ENCODE results near the gene PRDM13.

The PRDM13 gene

DNA sequence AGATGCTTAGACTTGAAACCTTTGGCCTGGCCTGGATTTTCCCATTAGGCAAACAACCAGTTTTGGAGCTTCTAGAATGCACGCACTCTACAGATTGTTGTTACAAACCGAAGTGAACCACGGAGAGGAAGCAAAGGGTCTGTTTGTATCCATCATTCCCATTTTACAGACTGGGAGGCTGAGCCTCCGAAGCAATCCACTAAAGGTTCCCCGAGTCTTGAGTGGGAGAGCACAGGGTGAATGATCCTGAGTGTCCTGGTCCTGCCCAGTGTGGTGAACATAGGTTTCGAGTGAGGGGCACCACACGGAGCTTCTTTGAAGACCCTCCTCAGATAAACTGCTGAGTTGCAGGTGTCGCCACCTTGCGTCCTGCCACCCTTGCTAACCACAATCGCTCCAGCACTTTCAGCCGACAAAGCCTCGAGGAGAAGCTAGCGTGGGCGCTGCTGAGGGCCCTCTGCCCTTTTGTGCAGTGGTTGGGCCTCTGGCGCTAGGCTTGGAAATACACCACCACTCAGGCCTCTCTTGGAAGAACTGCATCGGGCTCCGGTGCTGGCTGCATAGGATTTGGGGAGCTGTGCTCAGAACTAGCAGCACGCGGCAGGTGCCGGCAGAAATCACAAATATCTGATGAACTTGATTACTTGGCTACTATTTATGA lies 1.4 kb upstream of the PRDM13 start:
- Histone ChIP-seq H3K4me3 (ENCODE audit: low read depth in 1 of 2, low read length in 2 of 2) (no peak overlapping the region), H3K36me3 (ENCODE audit: control insufficient read depth in 1 of 2, insufficient read depth in 2 of 2, low read length in 2 of 2) (no peaks in the 10 kb centered on the region), H3K27me3 (ENCODE audit: low read depth, low read length) (peaks cover 81% of the 10 kb centered on the region), H3K9me3 (ENCODE audit: control insufficient read depth in 1 of 2, low read length in 2 of 2) (no peaks in the 10 kb centered on the region), H3K27ac (ENCODE audit: low read length) (no peak overlapping the region), H3K4me1 (ENCODE audit: control insufficient read depth in 1 of 2, insufficient read depth in 2 of 2, low read length in 2 of 2) (peaks cover 10 to 48% of the 10 kb centered on the region in 2 donors)

DNA sequence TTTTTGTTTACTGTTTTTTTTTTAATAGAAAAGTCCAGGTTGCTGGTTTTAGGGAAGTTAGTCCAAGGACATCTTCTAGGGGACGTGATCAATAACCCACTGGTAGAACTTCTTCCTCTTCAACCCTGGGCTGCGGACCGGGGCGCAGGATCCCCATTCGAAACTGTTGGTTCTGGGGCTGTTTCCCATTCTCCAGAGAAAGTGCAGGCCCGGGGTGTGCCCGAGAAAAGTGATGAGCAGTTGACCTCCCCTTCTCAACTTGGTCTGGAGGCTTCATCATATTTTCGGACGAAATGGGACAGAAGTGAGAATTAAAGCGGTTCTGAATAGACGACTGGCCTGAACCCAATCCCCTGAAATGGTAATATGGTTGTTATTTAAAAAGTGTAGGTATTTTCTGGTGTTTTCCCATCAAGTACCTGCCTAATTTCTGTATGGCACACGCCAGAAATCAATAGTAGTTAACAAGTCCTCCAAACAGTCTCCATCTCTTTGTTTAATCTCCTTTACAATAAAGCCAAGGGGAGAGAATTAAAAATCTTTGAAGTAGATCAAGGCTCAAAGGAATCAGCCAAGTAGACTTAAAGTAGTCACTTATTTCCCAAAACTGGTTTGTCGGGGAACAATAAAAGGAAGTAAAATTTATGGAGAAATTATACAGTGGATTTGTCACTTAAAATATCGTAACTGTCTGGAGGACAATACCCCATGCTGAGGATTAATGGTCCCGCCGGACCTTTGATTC lies 550 bp upstream of the PRDM13 start:
- H3K9me3 ChIP-seq (ENCODE audit: control insufficient read depth in 1 of 2, low read length in 2 of 2) = no peaks in the 10 kb centered on the region
- H3K4me1 ChIP-seq (ENCODE audit: control insufficient read depth in 1 of 2, insufficient read depth in 2 of 2, low read length in 2 of 2) = peaks cover 10 to 48% of the 10 kb centered on the region in 2 donors
- H3K36me3 ChIP-seq (ENCODE audit: control insufficient read depth in 1 of 2, insufficient read depth in 2 of 2, low read length in 2 of 2) = no peaks in the 10 kb centered on the region
- no peak overlapping the region for H3K27ac ChIP-seq (ENCODE audit: low read length)
- no peak overlapping the region for H3K4me3 ChIP-seq (ENCODE audit: low read depth in 1 of 2, low read length in 2 of 2)
- H3K27me3 ChIP-seq (ENCODE audit: low read depth, low read length) = peaks cover 89% of the 10 kb centered on the region

DNA sequence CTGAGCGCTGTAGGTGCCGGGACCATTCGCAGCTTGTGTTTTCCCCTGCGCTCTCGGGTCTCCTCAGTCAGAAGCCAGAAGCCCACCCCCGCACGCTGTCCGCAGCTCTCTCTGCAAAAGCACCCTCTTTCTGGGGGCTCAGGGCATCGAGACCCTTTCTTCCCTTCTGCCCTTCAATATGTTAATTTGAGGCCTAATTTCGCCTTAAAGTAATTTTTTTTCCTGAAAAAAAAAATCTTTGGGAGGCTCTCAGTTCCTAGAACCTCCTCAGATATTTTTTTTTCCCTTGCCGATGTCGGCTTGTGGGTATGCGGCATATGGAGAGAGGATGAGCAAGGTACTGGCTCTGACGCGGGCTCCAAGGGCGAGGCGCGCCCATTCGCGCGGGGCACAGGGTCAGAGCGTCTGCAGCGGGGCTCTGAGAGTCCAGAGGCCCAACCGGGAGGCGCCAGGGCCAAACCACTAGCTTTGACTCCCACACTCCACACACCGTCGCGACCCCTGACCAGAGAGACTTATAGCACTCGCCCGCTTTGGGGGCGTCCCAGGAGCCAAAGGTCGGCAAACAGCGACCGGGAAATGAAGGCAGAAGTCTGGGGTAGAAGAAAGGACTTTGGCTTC lies 893 bp downstream of the PRDM13 start:
- Histone ChIP-seq H3K27ac (ENCODE audit: low read length) (no peak overlapping the region), H3K27me3 (ENCODE audit: low read depth, low read length) (peaks cover 89% of the 10 kb centered on the region), H3K9me3 (ENCODE audit: control insufficient read depth in 1 of 2, low read length in 2 of 2) (no peaks in the 10 kb centered on the region), H3K4me1 (ENCODE audit: control insufficient read depth in 1 of 2, insufficient read depth in 2 of 2, low read length in 2 of 2) (peaks cover 10 to 46% of the 10 kb centered on the region in 2 donors), H3K4me3 (ENCODE audit: low read depth in 1 of 2, low read length in 2 of 2) (no peak overlapping the region), H3K36me3 (ENCODE audit: control insufficient read depth in 1 of 2, insufficient read depth in 2 of 2, low read length in 2 of 2) (no peaks in the 10 kb centered on the region)

DNA sequence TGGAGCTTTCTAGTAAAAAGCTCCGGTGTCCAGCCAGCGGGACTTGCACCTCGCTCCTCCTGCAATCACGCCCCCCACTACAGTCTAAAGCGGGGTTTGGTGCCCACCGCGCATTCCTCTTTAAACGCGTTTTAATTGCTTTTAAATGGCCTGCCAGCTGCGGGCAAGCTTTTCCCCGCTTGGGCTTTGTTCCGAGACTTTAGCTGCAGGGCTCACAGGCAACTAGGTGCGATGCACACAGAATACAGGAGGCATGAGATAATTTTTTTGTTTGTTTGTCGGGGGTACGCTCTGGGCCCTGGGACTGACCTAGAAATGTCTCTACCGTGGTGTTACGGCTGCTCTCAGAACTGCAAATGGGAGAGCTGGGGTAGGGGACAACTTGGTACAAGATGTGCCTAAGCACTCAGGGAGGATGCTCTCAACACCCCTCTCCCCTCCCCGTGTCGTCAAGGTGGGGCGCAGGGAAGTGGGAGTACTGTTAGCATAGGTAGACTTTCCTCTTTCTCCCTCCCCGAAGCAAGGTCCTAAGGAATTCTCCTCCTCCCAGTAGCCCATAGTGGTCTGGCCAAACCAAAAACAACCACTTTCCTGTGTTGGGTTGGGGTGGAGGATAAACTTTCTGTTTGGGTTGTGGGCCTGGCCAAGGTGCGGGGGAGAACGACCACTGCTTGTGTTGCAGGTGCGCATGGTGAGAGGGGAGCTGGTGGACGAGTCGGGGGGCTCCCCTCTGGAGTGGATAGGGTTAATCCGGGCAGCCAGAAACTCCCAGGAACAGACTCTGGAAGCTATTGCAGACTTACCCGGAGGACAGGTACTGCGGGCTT lies 1.6 kb downstream of the PRDM13 start:
- Histone ChIP-seq H3K27ac (ENCODE audit: low read length) (no peak overlapping the region), H3K4me1 (ENCODE audit: control insufficient read depth in 1 of 2, insufficient read depth in 2 of 2, low read length in 2 of 2) (peaks cover 10 to 43% of the 10 kb centered on the region in 2 donors), H3K27me3 (ENCODE audit: low read depth, low read length) (peaks cover 91% of the 10 kb centered on the region), H3K9me3 (ENCODE audit: control insufficient read depth in 1 of 2, low read length in 2 of 2) (no peaks in the 10 kb centered on the region), H3K36me3 (ENCODE audit: control insufficient read depth in 1 of 2, insufficient read depth in 2 of 2, low read length in 2 of 2) (no peaks in the 10 kb centered on the region), H3K4me3 (ENCODE audit: low read depth in 1 of 2, low read length in 2 of 2) (no peak overlapping the region)

DNA sequence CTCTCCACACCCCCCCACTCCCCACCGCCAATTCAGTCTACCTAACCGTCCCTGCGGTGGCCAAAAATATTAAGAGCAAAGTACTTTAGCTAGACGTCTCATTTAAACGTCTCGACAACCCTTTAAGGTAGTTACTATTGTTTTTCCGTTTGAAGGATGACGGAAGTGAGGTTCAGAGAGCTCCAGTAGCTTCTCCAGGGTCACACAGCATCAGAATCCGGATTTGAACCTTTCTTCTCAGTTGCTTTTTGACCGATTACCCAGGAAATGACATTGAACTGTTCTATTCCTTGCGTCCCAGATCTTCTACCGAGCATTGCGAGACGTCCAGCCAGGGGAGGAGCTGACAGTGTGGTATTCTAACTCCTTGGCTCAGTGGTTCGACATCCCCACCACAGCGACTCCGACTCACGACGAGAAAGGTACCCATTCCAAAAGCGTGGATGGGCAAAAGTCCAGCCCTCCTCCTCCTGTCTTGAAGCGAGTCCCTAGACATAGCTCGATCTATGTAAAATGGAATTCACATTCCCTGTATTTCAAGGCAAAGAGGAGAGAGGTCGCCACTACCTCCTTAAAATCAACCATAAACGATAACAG lies 2.4 kb downstream of the PRDM13 start:
- Histone ChIP-seq H3K4me3 (ENCODE audit: low read depth in 1 of 2, low read length in 2 of 2) (no peak overlapping the region), H3K4me1 (ENCODE audit: control insufficient read depth in 1 of 2, insufficient read depth in 2 of 2, low read length in 2 of 2) (peaks cover 10 to 43% of the 10 kb centered on the region in 2 donors), H3K27me3 (ENCODE audit: low read depth, low read length) (peaks cover 87% of the 10 kb centered on the region), H3K36me3 (ENCODE audit: control insufficient read depth in 1 of 2, insufficient read depth in 2 of 2, low read length in 2 of 2) (no peaks in the 10 kb centered on the region), H3K9me3 (ENCODE audit: control insufficient read depth in 1 of 2, low read length in 2 of 2) (no peaks in the 10 kb centered on the region), H3K27ac (ENCODE audit: low read length) (no peak overlapping the region)

DNA sequence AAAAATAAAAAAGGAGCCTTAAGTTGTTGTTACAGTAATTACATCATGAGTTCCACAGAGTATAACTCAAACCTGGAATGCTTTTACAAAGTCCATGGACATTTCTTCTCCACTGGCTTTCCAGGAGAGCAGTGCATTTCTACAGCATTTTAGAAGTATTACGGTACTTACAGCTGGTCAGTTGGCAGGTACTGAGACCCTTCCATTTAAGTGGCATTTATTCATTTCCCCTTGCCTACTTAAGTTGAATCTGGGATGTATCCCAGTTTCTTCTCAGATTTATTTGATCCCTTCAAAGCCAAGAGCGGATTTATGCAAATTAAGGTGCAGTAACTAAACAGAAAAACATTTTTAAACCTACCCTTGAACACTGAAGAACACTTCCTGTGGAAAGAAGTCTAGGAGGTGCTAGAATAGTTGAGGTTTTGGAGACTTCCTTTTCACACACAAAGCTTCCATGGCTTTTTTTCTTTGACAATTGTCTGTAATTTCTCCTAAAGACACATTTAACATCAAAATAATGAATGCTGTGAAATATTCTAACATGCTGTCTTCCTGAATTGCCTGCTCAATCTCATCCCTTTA lies 3.4 kb downstream of the PRDM13 start:
- Histone ChIP-seq H3K36me3 (ENCODE audit: control insufficient read depth in 1 of 2, insufficient read depth in 2 of 2, low read length in 2 of 2) (no peaks in the 10 kb centered on the region), H3K4me1 (ENCODE audit: control insufficient read depth in 1 of 2, insufficient read depth in 2 of 2, low read length in 2 of 2) (peaks cover 2 to 44% of the 10 kb centered on the region in 2 donors), H3K27me3 (ENCODE audit: low read depth, low read length) (peaks cover 87% of the 10 kb centered on the region), H3K27ac (ENCODE audit: low read length) (no peak overlapping the region), H3K9me3 (ENCODE audit: control insufficient read depth in 1 of 2, low read length in 2 of 2) (no peaks in the 10 kb centered on the region), H3K4me3 (ENCODE audit: low read depth in 1 of 2, low read length in 2 of 2) (no peak overlapping the region)

DNA sequence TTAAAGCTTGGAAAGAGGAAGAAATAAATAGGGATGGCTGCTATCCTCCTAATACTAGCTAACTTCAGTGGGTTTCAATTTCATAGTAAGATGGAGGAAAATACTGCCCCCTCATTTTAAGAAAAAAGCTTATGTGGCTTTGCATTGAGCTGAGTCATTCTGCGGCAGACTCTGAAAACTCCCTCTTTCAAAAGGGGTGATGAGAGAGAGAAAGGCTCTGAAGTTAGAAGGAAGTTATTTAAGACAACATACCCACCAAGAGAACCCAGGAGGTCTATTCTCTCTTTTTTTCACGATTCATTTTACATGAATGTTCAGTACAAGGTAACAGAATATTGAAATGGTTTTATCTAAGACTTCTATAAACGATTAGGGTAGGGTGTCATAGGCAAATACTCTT lies 4.5 kb downstream of the PRDM13 start:
- Histone ChIP-seq H3K27me3 (ENCODE audit: low read depth, low read length) (peaks cover 79% of the 10 kb centered on the region), H3K27ac (ENCODE audit: low read length) (no peak overlapping the region), H3K36me3 (ENCODE audit: control insufficient read depth in 1 of 2, insufficient read depth in 2 of 2, low read length in 2 of 2) (no peaks in the 10 kb centered on the region), H3K9me3 (ENCODE audit: control insufficient read depth in 1 of 2, low read length in 2 of 2) (no peaks in the 10 kb centered on the region), H3K4me1 (ENCODE audit: control insufficient read depth in 1 of 2, insufficient read depth in 2 of 2, low read length in 2 of 2) (peaks cover 0 to 40% of the 10 kb centered on the region in 2 donors), H3K4me3 (ENCODE audit: low read depth in 1 of 2, low read length in 2 of 2) (no peak overlapping the region)

DNA sequence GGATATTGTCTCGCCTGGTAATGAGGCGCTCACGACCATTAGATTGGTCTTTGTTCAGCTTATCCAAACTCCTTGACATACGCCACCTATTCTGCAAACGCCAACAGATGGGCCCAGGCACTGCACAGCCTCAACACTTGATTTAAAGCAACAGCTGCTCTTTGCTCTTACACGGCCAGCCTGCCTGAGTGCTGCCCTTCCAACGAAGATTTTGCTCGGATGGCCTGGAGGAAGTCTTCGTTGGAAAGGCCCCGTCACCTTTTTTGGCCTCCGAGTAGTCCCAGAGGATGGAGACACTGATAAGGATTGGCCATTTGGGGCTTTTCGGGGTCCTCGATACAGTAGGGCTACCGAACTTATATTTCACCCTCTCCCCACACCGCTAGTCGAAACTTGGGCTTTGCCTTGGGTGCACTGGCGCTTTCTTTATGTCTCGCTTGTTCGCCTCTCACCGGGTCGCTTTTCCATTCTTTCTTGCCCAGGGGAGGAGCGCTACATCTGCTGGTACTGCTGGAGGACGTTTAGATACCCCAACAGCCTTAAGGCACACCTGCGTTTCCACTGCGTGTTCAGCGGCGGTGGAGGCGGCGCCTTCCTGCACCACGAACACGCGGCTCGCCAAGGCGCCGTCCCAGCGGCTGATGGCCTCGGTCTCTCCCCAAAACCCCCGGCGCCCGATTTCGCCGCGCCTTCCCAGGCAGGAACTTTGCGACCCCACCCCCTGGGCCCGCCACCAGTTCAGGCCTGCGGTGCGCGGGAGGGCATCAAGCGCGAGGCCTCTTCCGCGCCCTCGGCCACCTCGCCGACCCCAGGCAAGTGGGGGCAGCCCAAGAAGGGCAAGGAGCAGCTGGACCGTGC lies 6.1 kb downstream of the PRDM13 start:
- Histone ChIP-seq H3K9me3 (ENCODE audit: control insufficient read depth in 1 of 2, low read length in 2 of 2) (no peaks in the 10 kb centered on the region), H3K4me3 (ENCODE audit: low read depth in 1 of 2, low read length in 2 of 2) (peak overlapping the region in 1 of 2 donors; percentile 65), H3K4me1 (ENCODE audit: control insufficient read depth in 1 of 2, insufficient read depth in 2 of 2, low read length in 2 of 2) (peaks cover 0 to 31% of the 10 kb centered on the region in 2 donors), H3K27ac (ENCODE audit: low read length) (no peak overlapping the region), H3K36me3 (ENCODE audit: control insufficient read depth in 1 of 2, insufficient read depth in 2 of 2, low read length in 2 of 2) (no peaks in the 10 kb centered on the region), H3K27me3 (ENCODE audit: low read depth, low read length) (peaks cover 79% of the 10 kb centered on the region)

DNA sequence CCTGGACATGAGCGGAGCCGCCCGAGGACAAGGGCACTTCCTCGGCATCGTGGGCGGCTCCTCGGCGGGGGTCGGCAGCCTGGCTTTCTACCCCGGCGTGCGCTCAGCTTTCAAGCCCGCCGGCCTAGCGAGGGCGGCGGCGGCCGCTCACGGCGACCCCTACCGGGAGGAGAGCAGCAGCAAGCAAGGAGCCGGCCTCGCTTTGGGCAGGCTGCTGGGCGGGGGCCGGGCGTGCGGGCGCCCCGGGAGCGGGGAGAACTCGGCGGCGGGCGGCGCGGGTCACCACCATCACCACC lies 6.7 kb downstream of the PRDM13 start:
- no peak overlapping the region for H3K27ac ChIP-seq (ENCODE audit: low read length)
- peaks cover 0 to 26% of the 10 kb centered on the region in 2 donors for H3K4me1 ChIP-seq (ENCODE audit: control insufficient read depth in 1 of 2, insufficient read depth in 2 of 2, low read length in 2 of 2)
- H3K27me3 ChIP-seq (ENCODE audit: low read depth, low read length) = peaks cover 79% of the 10 kb centered on the region
- peaks cover 0 to 2% of the 10 kb centered on the region in 2 donors for H3K9me3 ChIP-seq (ENCODE audit: control insufficient read depth in 1 of 2, low read length in 2 of 2)
- H3K36me3 ChIP-seq (ENCODE audit: control insufficient read depth in 1 of 2, insufficient read depth in 2 of 2, low read length in 2 of 2) = no peaks in the 10 kb centered on the region
- H3K4me3 ChIP-seq (ENCODE audit: low read depth in 1 of 2, low read length in 2 of 2) = peak overlapping the region in 1 of 2 donors; percentile 65
